Spleen (tissue), 11 donors: ENCODE data around the gene GALNT11. TPM values are rescaled to one million over a fixed set of nuclear protein-coding genes. Genes with fewer than 3 reads are reported as not detected.

Experiments
- DNase-seq: peaks from one replicate; pipeline ENCODE4 v3.0.0-alpha.2; 2020
- H3K27ac ChIP-seq, 8 donors: fragments of 200-600 bp; sonication (generic) in 7 of 8; 1 replicate in 4 of 8; 2 replicates in 4 of 8; pipeline versions ENCODE4 v1.5.0 to v1.8.0; 2016 to 2021; ENCODE audit warnings: inconsistent platforms in 4 of 8, mild to moderate bottlenecking in 4 of 8, moderate library complexity in 1 of 8
- H3K27me3 ChIP-seq, 7 donors: fragments of 200-600 bp; sonication (generic) in 6 of 7; replicated peaks in 1 of 7; 1 replicate in 4 of 7; 2 replicates in 3 of 7; pipeline versions ENCODE4 v1.5.0 to v1.8.0; 2016 to 2021; ENCODE audit warnings: inconsistent platforms in 3 of 7, mild to moderate bottlenecking in 1 of 7
- H3K36me3 ChIP-seq, 6 donors: fragments of 200-600 bp; sonication (generic) in 5 of 6; 1 replicate in 4 of 6; 2 replicates in 2 of 6; pipeline versions ENCODE4 v1.5.0 to v1.8.0; 2016 to 2021; ENCODE audit warnings: inconsistent platforms in 2 of 6
- H3K4me1 ChIP-seq, 6 donors: fragments of 200-600 bp; sonication (generic) in 5 of 6; 1 replicate in 3 of 6; 2 replicates in 3 of 6; pipeline versions ENCODE4 v1.5.0 to v1.8.0; 2016 to 2021; ENCODE audit warnings: inconsistent platforms in 3 of 6
- H3K4me3 ChIP-seq, 8 donors: fragments of 200-600 bp; sonication (generic) in 7 of 8; 1 replicate in 4 of 8; 2 replicates in 4 of 8; pipeline versions ENCODE4 v1.5.0 to v1.8.0; 2016 to 2021; ENCODE audit warnings: inconsistent platforms in 4 of 8, mild to moderate bottlenecking in 4 of 8, moderate library complexity in 2 of 8
- H3K9me3 ChIP-seq, 8 donors: fragments of 200-600 bp; sonication (generic) in 7 of 8; 1 replicate in 4 of 8; 2 replicates in 4 of 8; pipeline versions ENCODE4 v1.5.0 to v1.8.0; 2016 to 2021; ENCODE audit warnings: inconsistent platforms in 4 of 8
- POLR2A ChIP-seq, 3 donors: fragments of 450-650 bp; IDR thresholded peaks; one replicate each; pipeline ENCODE4 v1.5.1; 2017; ENCODE audit warnings: antibody characterized with exemption in 3 of 3, mild to moderate bottlenecking in 1 of 3
- POLR2AphosphoS5 ChIP-seq, 3 donors: sonication (generic); formaldehyde crosslinking; IDR thresholded peaks; one replicate each; pipeline ENCODE4 v1.5.1; 2017; ENCODE audit warnings: antibody characterized with exemption in 3 of 3
- WGBS, 5 donors: extraction: QIAGEN DNeasy Blood & Tissue Kit in 3 of 5; methylation state at CpG; one replicate each; pipeline versions ENCODE4 v1.1.5 to v1.1.7; 2013 to 2018; 5-methylcytosine and 5-hydroxymethylcytosine counted together
- intact Hi-C: fragments of 100-400 bp; cut with DNase I; formaldehyde crosslinking; loops from one replicate; pipeline ENCODE4 v1.15.0; 2023; ENCODE audit warnings: low total_unique reads
- polyA plus RNA-seq, 3 donors: library from polyadenylated mRNA; stranded (reverse); fragments of 200-250 nt; gene quantifications; one replicate each; pipeline ENCODE4 v1.2.1, GENCODE V29; 2013
- total RNA-seq, 7 donors: library from RNA; depleted of rRNA in 3 of 7; stranded (reverse); fragments of >200 nt in 3 of 7; fragmentation: NEBNext Ultra II Directional in 4 of 7; extraction: Animal tissue kit (Norgen Biotek cat#: 25700) in 4 of 7; gene quantifications; one replicate each; pipeline versions ENCODE4 v1.1.0 to v1.2.1, GENCODE V29; 2016 to 2021
- TF ChIP-seq, protein P1 (sequence below), 11 experiments: fragments of 200-600 bp in 7 of 11; fragments of 450-650 bp in 4 of 11; sonication (generic) in 4 of 11; IDR thresholded peaks in 8 of 11; conservative IDR thresholded peaks in 3 of 11; 1 replicate in 7 of 11; 2 replicates in 4 of 11; pipeline versions ENCODE4 v1.4.0 to v1.8.0; 2016 to 2021; ENCODE audit warnings: antibody characterized with exemption in 11 of 11, inconsistent platforms in 4 of 11, mild to moderate bottlenecking in 1 of 11
- donor health status: healthy with polysubstance abuse.
- donor health status: DM: no; HTN: no; CAD: no; lungs with moderate emphysema.
- donor health status: DM: no; HTN: no; CAD: no.
- donor health status: Bipolar disorder and iron deficiency.
- donor health status: healthy.
- donor health status: DM: no; HTN: no; CAD: no.
- donor health status: DM: yes; HTN: yes; CAD: no.

GALNT11 gene
- total and polyA plus RNA-seq, 10 donors: 9.7 to 46.0 (median 29.0) TPM

GRCh38 chr7:152089183-152089582, 63.7 kb downstream of the GALNT11 start:
- Histone ChIP-seq H3K36me3 (peaks cover 0 to 7% (median 0%) of the 10 kb centered on the region in 6 donors), H3K9me3 (peaks cover 3 to 25% (median 19%) of the 10 kb centered on the region in 8 donors), H3K4me1 (no peaks in the 10 kb centered on the region), H3K4me3 (no peak overlapping the region), H3K27ac (no peak overlapping the region), H3K27me3 (no peaks in the 10 kb centered on the region)
- 96 to 100% (median 97%) methylated on average over 7 of the region's 7 CpGs for WGBS, 5 donors
- TF ChIP-seq, protein P1, sequence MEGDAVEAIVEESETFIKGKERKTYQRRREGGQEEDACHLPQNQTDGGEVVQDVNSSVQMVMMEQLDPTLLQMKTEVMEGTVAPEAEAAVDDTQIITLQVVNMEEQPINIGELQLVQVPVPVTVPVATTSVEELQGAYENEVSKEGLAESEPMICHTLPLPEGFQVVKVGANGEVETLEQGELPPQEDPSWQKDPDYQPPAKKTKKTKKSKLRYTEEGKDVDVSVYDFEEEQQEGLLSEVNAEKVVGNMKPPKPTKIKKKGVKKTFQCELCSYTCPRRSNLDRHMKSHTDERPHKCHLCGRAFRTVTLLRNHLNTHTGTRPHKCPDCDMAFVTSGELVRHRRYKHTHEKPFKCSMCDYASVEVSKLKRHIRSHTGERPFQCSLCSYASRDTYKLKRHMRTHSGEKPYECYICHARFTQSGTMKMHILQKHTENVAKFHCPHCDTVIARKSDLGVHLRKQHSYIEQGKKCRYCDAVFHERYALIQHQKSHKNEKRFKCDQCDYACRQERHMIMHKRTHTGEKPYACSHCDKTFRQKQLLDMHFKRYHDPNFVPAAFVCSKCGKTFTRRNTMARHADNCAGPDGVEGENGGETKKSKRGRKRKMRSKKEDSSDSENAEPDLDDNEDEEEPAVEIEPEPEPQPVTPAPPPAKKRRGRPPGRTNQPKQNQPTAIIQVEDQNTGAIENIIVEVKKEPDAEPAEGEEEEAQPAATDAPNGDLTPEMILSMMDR (IDR thresholded peaks at IDR 0.05 in 8 of 11, conservative IDR thresholded peaks at IDR 0.05 in 3 of 11): no peak
- TF ChIP-seq POLR2AphosphoS5 (IDR thresholded peaks at IDR 0.05): no peak
- TF ChIP-seq POLR2A (IDR thresholded peaks at IDR 0.05): no peak
- DNase-seq: no peak
- intact Hi-C loops: no loop called here

GRCh38 chr7:152090747-152091146, 65.3 kb downstream of the GALNT11 start:
- Histone ChIP-seq H3K4me1 (no peaks in the 10 kb centered on the region), H3K4me3 (no peak overlapping the region), H3K27ac (no peak overlapping the region), H3K36me3 (peaks cover 0 to 7% (median 0%) of the 10 kb centered on the region in 6 donors), H3K27me3 (no peaks in the 10 kb centered on the region), H3K9me3 (peaks cover 3 to 25% (median 19%) of the 10 kb centered on the region in 8 donors)
- intact Hi-C loops: no loop called here
- no peak for TF ChIP-seq POLR2AphosphoS5 (IDR thresholded peaks at IDR 0.05)
- TF ChIP-seq, protein P1 (IDR thresholded peaks at IDR 0.05 in 8 of 11, conservative IDR thresholded peaks at IDR 0.05 in 3 of 11): no peak
- no peak for TF ChIP-seq POLR2A (IDR thresholded peaks at IDR 0.05)
- no peak for DNase-seq
- 83 to 90% (median 88%) methylated on average over 6 of the region's 6 CpGs for WGBS, 5 donors

DNA sequence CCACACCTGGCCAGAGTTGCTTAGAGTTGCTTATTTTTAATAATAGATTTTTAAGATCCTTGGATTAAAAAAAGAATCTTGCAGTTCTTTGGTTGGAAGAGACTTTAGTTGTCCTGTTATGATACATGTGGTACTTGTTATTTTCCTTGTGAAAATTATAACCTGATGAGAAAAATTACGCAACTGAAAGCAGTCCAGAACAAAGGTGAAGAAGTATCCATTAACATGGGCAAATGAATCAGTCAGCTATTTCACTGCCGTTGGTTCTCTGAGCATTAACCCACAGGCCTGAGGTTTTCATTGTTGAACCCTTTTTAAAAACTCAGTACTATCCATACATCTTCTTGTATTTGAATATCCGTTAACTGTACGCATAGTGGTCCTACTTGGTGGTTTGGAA, 68.2 kb downstream of the GALNT11 start:
- H3K9me3 ChIP-seq: peaks cover 3 to 16% (median 11%) of the 10 kb centered on the region in 8 donors
- peaks cover 0 to 15% (median 0%) of the 10 kb centered on the region in 6 donors for H3K36me3 ChIP-seq
- no peak for DNase-seq
- H3K27me3 ChIP-seq: no peaks in the 10 kb centered on the region
- no peak overlapping the region for H3K4me3 ChIP-seq
- WGBS, 5 donors: 93 to 96% (median 95%) methylated on average over 4 of the region's 4 CpGs
- intact Hi-C loops: no loop called here
- TF ChIP-seq POLR2AphosphoS5 (IDR thresholded peaks at IDR 0.05): no peak
- TF ChIP-seq, protein P1 (IDR thresholded peaks at IDR 0.05 in 8 of 11, conservative IDR thresholded peaks at IDR 0.05 in 3 of 11): no peak
- no peak overlapping the region for H3K27ac ChIP-seq
- H3K4me1 ChIP-seq: no peaks in the 10 kb centered on the region

- H3K9me3 ChIP-seq: no peaks in the 10 kb centered on the region
- no peaks in the 10 kb centered on the region for H3K4me1 ChIP-seq
- intact Hi-C loops: no loop called here
- no peak for DNase-seq
- TF ChIP-seq, protein P1 (IDR thresholded peaks at IDR 0.05 in 8 of 11, conservative IDR thresholded peaks at IDR 0.05 in 3 of 11): no peak
- TF ChIP-seq POLR2A (IDR thresholded peaks at IDR 0.05) (no peak), POLR2AphosphoS5 (IDR thresholded peaks at IDR 0.05) (no peak)
- no peak overlapping the region for H3K27ac ChIP-seq
- no peak overlapping the region for H3K4me3 ChIP-seq
- H3K27me3 ChIP-seq: no peaks in the 10 kb centered on the region
- peaks cover 0 to 13% (median 0%) of the 10 kb centered on the region in 6 donors for H3K36me3 ChIP-seq
- 94 to 97% (median 96%) methylated on average over 1 of the region's 1 CpG for WGBS, 5 donors
These were observed 70.3 kb downstream of the GALNT11 start for GRCh38 chr7:152095771-152096170.
